ENCODE results near the gene COL4A2. TPM values are rescaled to one million over a fixed set of nuclear protein-coding genes. Genes with fewer than 3 reads are reported as not detected.

The COL4A2 gene
- total and polyA plus RNA-seq, 12 donors = 70.9 to 1,589 (median 171) TPM

- WGBS, 4 donors = 82 to 93% (median 91%) methylated on average over 11 to 12 of the region's 12 CpGs
- DNase-seq = no peak
- Histone ChIP-seq H3K27ac (no peak overlapping the region), H3K4me1 (replicated peaks in 1 of 2) (peaks cover 0 to 8% of the 10 kb centered on the region in 2 donors), H3K36me3 (replicated peaks in 1 of 2) (no peaks in the 10 kb centered on the region), H3K27me3 (no peaks in the 10 kb centered on the region), H3K9me3 (replicated peaks in 1 of 3) (no peaks in the 10 kb centered on the region), H3K4me3 (no peak overlapping the region)
- TF ChIP-seq POLR2A (IDR thresholded peaks at IDR 0.05) = no peak
- intact Hi-C loops (cut with DNase I) = no loop called here
Observed at GRCh38 chr13:110333837-110334236, 26.8 kb downstream of the COL4A2 start.

GRCh38 chr13:110334256-110334655 is 27.2 kb downstream of the COL4A2 start:
- DNase-seq = peak in 1 of 7 donors; percentile 41
- Histone ChIP-seq H3K4me1 (replicated peaks in 1 of 2) (peaks cover 0 to 8% of the 10 kb centered on the region in 2 donors), H3K27me3 (no peaks in the 10 kb centered on the region), H3K4me3 (no peak overlapping the region), H3K9me3 (replicated peaks in 1 of 3) (no peaks in the 10 kb centered on the region), H3K36me3 (replicated peaks in 1 of 2) (no peaks in the 10 kb centered on the region), H3K27ac (no peak overlapping the region)
- TF ChIP-seq, protein P1, sequence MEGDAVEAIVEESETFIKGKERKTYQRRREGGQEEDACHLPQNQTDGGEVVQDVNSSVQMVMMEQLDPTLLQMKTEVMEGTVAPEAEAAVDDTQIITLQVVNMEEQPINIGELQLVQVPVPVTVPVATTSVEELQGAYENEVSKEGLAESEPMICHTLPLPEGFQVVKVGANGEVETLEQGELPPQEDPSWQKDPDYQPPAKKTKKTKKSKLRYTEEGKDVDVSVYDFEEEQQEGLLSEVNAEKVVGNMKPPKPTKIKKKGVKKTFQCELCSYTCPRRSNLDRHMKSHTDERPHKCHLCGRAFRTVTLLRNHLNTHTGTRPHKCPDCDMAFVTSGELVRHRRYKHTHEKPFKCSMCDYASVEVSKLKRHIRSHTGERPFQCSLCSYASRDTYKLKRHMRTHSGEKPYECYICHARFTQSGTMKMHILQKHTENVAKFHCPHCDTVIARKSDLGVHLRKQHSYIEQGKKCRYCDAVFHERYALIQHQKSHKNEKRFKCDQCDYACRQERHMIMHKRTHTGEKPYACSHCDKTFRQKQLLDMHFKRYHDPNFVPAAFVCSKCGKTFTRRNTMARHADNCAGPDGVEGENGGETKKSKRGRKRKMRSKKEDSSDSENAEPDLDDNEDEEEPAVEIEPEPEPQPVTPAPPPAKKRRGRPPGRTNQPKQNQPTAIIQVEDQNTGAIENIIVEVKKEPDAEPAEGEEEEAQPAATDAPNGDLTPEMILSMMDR (IDR thresholded peaks at IDR 0.05) = no peak
- no peak for TF ChIP-seq POLR2A (IDR thresholded peaks at IDR 0.05)
- WGBS, 4 donors = 86 to 91% (median 90%) methylated on average over 8 of the region's 8 CpGs
- intact Hi-C loops (cut with DNase I) = no loop called here

GRCh38 chr13:110334841-110335490 is 27.9 kb downstream of the COL4A2 start:
- Histone ChIP-seq H3K36me3 (replicated peaks in 1 of 2) (no peaks in the 10 kb centered on the region), H3K27me3 (no peaks in the 10 kb centered on the region), H3K4me3 (no peak overlapping the region), H3K9me3 (replicated peaks in 1 of 3) (no peaks in the 10 kb centered on the region), H3K27ac (no peak overlapping the region), H3K4me1 (replicated peaks in 1 of 2) (peaks cover 0 to 8% of the 10 kb centered on the region in 2 donors)
- intact Hi-C loops (cut with DNase I) = no loop called here
- TF ChIP-seq, protein P1 (IDR thresholded peaks at IDR 0.05) = no peak
- TF ChIP-seq POLR2A (IDR thresholded peaks at IDR 0.05) = no peak
- 83 to 96% (median 94%) methylated on average over 10 to 11 of the region's 11 CpGs for WGBS, 4 donors
- peak in 1 of 7 donors; percentile 39 for DNase-seq

DNA sequence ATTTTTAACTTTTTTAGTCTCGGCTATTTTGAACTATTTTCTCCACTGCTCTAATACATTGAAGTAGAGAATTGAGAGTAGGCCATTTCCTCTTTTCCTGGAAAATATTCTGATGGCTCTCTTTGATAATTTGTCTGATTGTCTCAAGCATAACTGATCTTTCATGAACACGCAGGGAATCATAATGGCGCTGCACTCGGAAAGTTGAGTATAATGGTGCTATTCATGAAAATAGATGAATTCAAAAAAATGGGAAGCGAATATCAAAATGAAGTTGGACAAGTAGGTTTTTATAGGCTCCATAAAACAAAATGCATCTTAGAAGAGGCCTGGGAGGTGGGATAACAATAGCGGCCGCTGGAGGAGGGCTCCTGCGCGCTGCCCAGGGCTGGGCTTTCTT is 29.0 kb downstream of the COL4A2 start:
- TF ChIP-seq, protein P1 (IDR thresholded peaks at IDR 0.05) = no peak
- TF ChIP-seq POLR2A (IDR thresholded peaks at IDR 0.05) = no peak
- intact Hi-C loops (cut with DNase I) = no loop called here
- H3K9me3 ChIP-seq (replicated peaks in 1 of 3) = no peaks in the 10 kb centered on the region
- 92 to 97% (median 94%) methylated on average over 9 of the region's 9 CpGs for WGBS, 4 donors
- H3K4me1 ChIP-seq (replicated peaks in 1 of 2) = peaks cover 8 to 17% of the 10 kb centered on the region in 2 donors
- no peak overlapping the region for H3K27ac ChIP-seq
- no peaks in the 10 kb centered on the region for H3K27me3 ChIP-seq
- no peak overlapping the region for H3K4me3 ChIP-seq
- no peaks in the 10 kb centered on the region for H3K36me3 ChIP-seq (replicated peaks in 1 of 2)
- DNase-seq = peak in 1 of 7 donors; percentile 11

- DNase-seq = peak in 1 of 7 donors; percentile 46
- peaks cover 14 to 23% of the 10 kb centered on the region in 2 donors for H3K4me1 ChIP-seq (replicated peaks in 1 of 2)
- H3K36me3 ChIP-seq (replicated peaks in 1 of 2) = no peaks in the 10 kb centered on the region
- WGBS, 4 donors = 68 to 76% (median 72%) methylated on average over 4 to 5 of the region's 5 CpGs
- H3K27ac ChIP-seq = peak overlapping the region in 2 of 5 donors; percentile 87 to 90
- H3K4me3 ChIP-seq = no peak overlapping the region
- intact Hi-C loops (cut with DNase I) = no loop called here
- no peaks in the 10 kb centered on the region for H3K27me3 ChIP-seq
- H3K9me3 ChIP-seq (replicated peaks in 1 of 3) = no peaks in the 10 kb centered on the region
- no peak for TF ChIP-seq POLR2A (IDR thresholded peaks at IDR 0.05)
- TF ChIP-seq, protein P1 (IDR thresholded peaks at IDR 0.05) = no peak
Observed at GRCh38 chr13:110336681-110337080, 29.6 kb downstream of the COL4A2 start.
